CD4-positive, CD25-positive, alpha-beta regulatory T cell (primary cell): ENCODE measurements around the gene PNKP. TPM values are rescaled to one million over a fixed set of nuclear protein-coding genes. Genes with fewer than 3 reads are reported as not detected.

ENCODE experiments used
- ATAC-seq, 2 donors: fragments of 150-1000 bp; cut with Tn5 transposase; one replicate each; pipeline ENCODE4 v1.10.0; 2021; ENCODE audit warnings: low read depth in 2 of 2, moderate number of reproducible peaks in 2 of 2, moderate library complexity in 1 of 2
- DNase-seq, 3 donors: peaks; one replicate each; pipeline versions ENCODE4 v3.0.0 to v3.0.0-alpha.2; 2012 to 2022; ENCODE audit warnings: mixed read lengths in 1 of 3
- H3K27ac ChIP-seq: one replicate; pipeline ENCODE4 v1.7.0; 2013; ENCODE audit warnings: mild to moderate bottlenecking, low read length; ENCODE audit not compliant: insufficient read depth, poor library complexity, severe bottlenecking
- H3K27me3 ChIP-seq: one replicate; pipeline ENCODE4 v1.7.0; 2013; ENCODE audit warnings: low read length; ENCODE audit not compliant: control insufficient read depth, insufficient read depth
- H3K36me3 ChIP-seq: one replicate; pipeline ENCODE4 v1.7.0; 2013; ENCODE audit warnings: mild to moderate bottlenecking, low read length, moderate library complexity; ENCODE audit not compliant: control insufficient read depth, insufficient read depth
- H3K4me1 ChIP-seq: 2 replicates; pipeline ENCODE4 v1.7.0; 2013; ENCODE audit warnings: mild to moderate bottlenecking, low read length; ENCODE audit not compliant: insufficient read depth, control insufficient read depth, poor library complexity, severe bottlenecking
- H3K4me3 ChIP-seq: one replicate; pipeline ENCODE4 v1.7.0; 2013; ENCODE audit warnings: low read depth, mild to moderate bottlenecking, low read length, moderate library complexity
- H3K9me3 ChIP-seq, 2 experiments: 1 replicate in 1 of 2; 2 replicates in 1 of 2; pipeline ENCODE4 v1.7.0; 2013; ENCODE audit warnings: low read length in 2 of 2, mild to moderate bottlenecking in 1 of 2, moderate library complexity in 1 of 2; ENCODE audit not compliant: control insufficient read depth in 2 of 2
- H3K27ac Mint-ChIP-seq, 3 donors: one replicate each; pipeline ENCODE4 v1.8.0; 2020 to 2022; ENCODE audit warnings: mild to moderate bottlenecking in 3 of 3, mixed read lengths in 3 of 3, moderate library complexity in 2 of 3
- H3K27me3 Mint-ChIP-seq: one replicate; pipeline ENCODE4 v1.8.0; 2022; ENCODE audit warnings: mild to moderate bottlenecking, mixed read lengths
- H3K36me3 Mint-ChIP-seq: one replicate; pipeline ENCODE4 v1.8.0; 2020; ENCODE audit warnings: mixed read lengths
- H3K4me1 Mint-ChIP-seq, 4 donors: one replicate each; pipeline ENCODE4 v1.8.0; 2020 to 2022; ENCODE audit warnings: mixed read lengths in 4 of 4, mild to moderate bottlenecking in 1 of 4
- H3K4me3 Mint-ChIP-seq, 4 donors: one replicate each; pipeline ENCODE4 v1.8.0; 2020 to 2022; ENCODE audit warnings: mild to moderate bottlenecking in 4 of 4, mixed read lengths in 4 of 4, moderate library complexity in 3 of 4
- H3K9me3 Mint-ChIP-seq, 7 donors: one replicate each; pipeline ENCODE4 v1.8.0; 2020 to 2022; ENCODE audit warnings: mixed read lengths in 7 of 7, mild to moderate bottlenecking in 3 of 7, moderate library complexity in 2 of 7
- polyA plus RNA-seq, 4 donors: library from polyadenylated mRNA; unstranded; fragments of 300-500 nt; fragmentation: Illumina TruSeq; gene quantifications; one replicate each; pipeline ENCODE4 v1.2.3, GENCODE V29; 2021
- total RNA-seq: library from RNA; stranded (reverse); gene quantifications from one replicate; pipeline ENCODE4 v1.2.3, GENCODE V29; 2022

Gene PNKP
- total and polyA plus RNA-seq, 5 donors from 2014 or later = 26.2 to 149 (median 28.4) TPM

DNA sequence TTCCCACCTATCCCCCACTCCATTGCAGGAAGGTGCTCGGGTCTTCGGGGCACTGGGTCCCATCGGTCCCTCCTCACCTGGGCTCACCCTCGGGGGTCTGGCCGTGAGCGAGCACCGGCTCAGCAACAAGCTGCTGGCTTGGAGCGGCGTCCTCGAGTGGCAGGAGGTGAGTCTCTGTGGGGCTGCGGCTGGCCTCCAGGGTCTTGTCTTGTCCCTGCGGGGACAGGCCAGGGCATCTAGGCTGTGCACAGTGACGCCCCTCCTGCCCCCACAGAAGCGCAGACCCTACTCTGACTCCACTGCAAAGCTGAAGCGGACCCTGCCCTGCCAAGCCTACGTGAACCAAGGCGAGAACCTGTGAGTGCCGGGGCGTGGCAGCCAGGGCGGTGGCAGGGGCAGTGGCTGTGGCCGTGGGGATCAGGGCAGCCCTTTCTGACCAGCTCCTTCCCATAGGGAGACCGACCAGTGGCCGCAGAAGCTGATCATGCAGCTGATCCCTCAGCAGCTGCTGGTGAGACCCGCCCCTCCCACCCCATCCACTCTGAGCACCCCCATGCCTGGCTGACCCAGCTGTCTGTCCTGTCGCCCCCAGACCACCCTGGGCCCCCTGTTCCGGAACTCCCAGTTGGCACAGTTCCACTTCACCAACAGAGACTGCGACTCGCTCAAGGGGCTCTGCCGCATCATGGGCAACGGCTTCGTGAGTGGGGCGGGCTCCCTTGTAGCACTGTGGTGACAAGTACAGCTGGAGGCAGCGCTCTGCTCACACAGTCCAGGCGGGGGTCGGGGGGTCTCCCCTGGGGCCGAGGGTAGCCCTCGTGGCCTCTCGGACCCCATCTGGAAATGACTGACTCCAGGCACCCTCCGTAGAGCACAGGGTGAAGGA, 12.8 kb downstream of the PNKP start:
- Histone ChIP-seq H3K4me1 (peaks cover 21% of the 10 kb centered on the region), H3K27me3 (peaks cover 2% of the 10 kb centered on the region), H3K36me3 (peaks cover 7% of the 10 kb centered on the region), H3K27ac (no peak overlapping the region), H3K9me3 (no peaks in the 10 kb centered on the region), H3K4me3 (no peak overlapping the region)
- Mint-ChIP-seq H3K4me3 (no peak overlapping the region), H3K4me1 (peaks cover 7 to 28% (median 21%) of the 10 kb centered on the region in 4 donors), H3K27ac (peak overlapping the region in 1 of 3 donors; percentile 42), H3K27me3 (no peaks in the 10 kb centered on the region), H3K9me3 (no peaks in the 10 kb centered on the region), H3K36me3 (no peaks in the 10 kb centered on the region)
- DNase-seq = no peak
- ATAC-seq = no peak

DNA sequence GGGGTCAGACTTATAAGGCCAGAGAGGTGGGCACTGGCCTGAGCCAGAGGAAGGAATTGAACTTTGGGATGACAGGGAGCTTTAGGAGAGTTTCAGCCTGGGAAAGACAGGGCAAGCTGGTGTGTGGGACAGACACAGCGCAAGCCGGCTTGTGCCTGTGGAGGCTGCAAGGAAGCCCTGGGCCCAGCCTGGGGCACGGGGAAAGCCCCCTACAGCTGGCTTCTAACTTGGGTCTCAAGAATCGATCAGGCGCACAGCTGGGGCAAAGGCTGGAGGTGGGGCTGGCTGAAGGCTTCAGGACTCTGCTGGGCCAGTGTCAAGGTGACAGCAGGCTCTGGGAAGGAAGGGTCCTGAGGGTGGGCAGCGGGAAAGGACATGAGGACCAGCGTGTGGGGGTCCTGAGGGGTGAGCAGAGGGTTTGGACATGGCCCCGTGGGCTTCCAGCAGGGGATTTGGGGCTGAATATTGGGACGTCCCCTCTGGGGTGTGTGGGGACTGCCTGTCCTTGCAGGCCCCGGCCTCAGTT, 13.5 kb downstream of the PNKP start:
- Mint-ChIP-seq H3K27me3 (no peaks in the 10 kb centered on the region), H3K4me1 (peaks cover 7 to 32% (median 26%) of the 10 kb centered on the region in 4 donors), H3K27ac (peak overlapping the region in 2 of 3 donors; percentile 54 to 69), H3K36me3 (no peaks in the 10 kb centered on the region), H3K4me3 (peak overlapping the region in 2 of 4 donors; percentile 48 to 54), H3K9me3 (peaks cover 0 to 2% (median 0%) of the 10 kb centered on the region in 7 donors)
- ATAC-seq = no peak
- H3K4me1 ChIP-seq = peaks cover 21% of the 10 kb centered on the region
- peaks cover 2% of the 10 kb centered on the region for H3K27me3 ChIP-seq
- H3K9me3 ChIP-seq = no peaks in the 10 kb centered on the region
- H3K27ac ChIP-seq = no peak overlapping the region
- peaks cover 5% of the 10 kb centered on the region for H3K36me3 ChIP-seq
- no peak for DNase-seq
- peak overlapping the region; percentile 13 for H3K4me3 ChIP-seq

- no peaks in the 10 kb centered on the region for H3K36me3 Mint-ChIP-seq
- peaks cover 7 to 42% (median 35%) of the 10 kb centered on the region in 4 donors for H3K4me1 Mint-ChIP-seq
- Histone ChIP-seq H3K27me3 (peaks cover 2% of the 10 kb centered on the region), H3K4me1 (peaks cover 21% of the 10 kb centered on the region), H3K27ac (no peak overlapping the region), H3K4me3 (peak overlapping the region; percentile 52), H3K36me3 (peaks cover 2% of the 10 kb centered on the region), H3K9me3 (no peaks in the 10 kb centered on the region)
- peak overlapping the region; percentile 82 to 92 (median 92) for H3K27ac Mint-ChIP-seq
- ATAC-seq (no peak), DNase-seq (no peak)
- peaks cover 0 to 2% (median 0%) of the 10 kb centered on the region in 7 donors for H3K9me3 Mint-ChIP-seq
- H3K4me3 Mint-ChIP-seq = peak overlapping the region; percentile 86 to 94 (median 90)
- no peaks in the 10 kb centered on the region for H3K27me3 Mint-ChIP-seq
Observed at GRCh38 chr19:49852631-49853126, 14.7 kb downstream of the PNKP start.

DNA sequence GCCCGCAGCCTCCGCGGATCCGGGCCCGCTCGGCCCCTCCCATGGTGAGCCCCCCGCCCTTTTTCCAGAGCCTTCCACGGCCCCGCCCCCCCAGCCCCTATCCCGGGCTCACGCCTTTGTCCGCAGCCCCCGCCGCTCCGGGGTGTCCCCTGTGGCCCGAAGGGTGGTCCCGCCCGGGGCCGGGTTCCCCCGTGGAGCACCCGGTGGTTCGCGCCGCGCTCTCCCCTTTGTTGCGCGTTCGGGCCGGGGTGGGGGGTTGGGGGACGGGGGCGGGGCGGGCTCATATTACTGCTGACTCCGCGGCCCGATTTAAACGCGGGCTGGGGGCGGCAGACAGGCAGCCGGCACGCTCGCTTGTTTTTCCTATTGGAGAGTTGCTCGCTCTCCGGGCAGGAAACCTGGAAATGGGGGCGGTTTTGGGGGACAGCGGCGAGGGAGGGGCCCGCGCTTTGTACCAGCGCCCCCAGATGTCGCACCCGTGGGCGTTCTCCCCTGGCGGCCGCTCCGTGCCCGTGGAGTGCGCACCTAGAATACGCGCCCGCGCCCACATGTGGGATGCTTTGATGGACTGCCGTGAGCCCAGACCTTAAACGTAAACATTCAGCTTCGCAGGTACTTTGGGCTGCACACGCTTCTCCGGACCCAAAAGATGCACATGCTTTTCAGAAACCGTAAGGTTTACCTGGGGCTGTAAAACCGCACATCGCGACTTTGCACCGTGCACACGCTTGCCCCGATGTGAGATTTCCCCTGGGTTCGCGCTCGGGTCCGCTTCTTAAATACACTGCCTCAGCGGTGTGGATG, 15.7 kb downstream of the PNKP start:
- Mint-ChIP-seq H3K9me3 (peaks cover 0 to 2% (median 0%) of the 10 kb centered on the region in 7 donors), H3K27ac (peak overlapping the region in 2 of 3 donors; percentile 92), H3K27me3 (no peaks in the 10 kb centered on the region), H3K4me1 (peaks cover 7 to 42% (median 36%) of the 10 kb centered on the region in 4 donors), H3K36me3 (no peaks in the 10 kb centered on the region), H3K4me3 (peak overlapping the region; percentile 86 to 94 (median 90))
- H3K27ac ChIP-seq = peak overlapping the region; percentile 27
- no peak for ATAC-seq
- H3K9me3 ChIP-seq = no peaks in the 10 kb centered on the region
- H3K4me1 ChIP-seq = peaks cover 21% of the 10 kb centered on the region
- H3K36me3 ChIP-seq = no peaks in the 10 kb centered on the region
- peak in 2 of 3 donors; percentile 27 to 35 for DNase-seq
- H3K4me3 ChIP-seq = peak overlapping the region; percentile 52
- peaks cover 2% of the 10 kb centered on the region for H3K27me3 ChIP-seq

DNA sequence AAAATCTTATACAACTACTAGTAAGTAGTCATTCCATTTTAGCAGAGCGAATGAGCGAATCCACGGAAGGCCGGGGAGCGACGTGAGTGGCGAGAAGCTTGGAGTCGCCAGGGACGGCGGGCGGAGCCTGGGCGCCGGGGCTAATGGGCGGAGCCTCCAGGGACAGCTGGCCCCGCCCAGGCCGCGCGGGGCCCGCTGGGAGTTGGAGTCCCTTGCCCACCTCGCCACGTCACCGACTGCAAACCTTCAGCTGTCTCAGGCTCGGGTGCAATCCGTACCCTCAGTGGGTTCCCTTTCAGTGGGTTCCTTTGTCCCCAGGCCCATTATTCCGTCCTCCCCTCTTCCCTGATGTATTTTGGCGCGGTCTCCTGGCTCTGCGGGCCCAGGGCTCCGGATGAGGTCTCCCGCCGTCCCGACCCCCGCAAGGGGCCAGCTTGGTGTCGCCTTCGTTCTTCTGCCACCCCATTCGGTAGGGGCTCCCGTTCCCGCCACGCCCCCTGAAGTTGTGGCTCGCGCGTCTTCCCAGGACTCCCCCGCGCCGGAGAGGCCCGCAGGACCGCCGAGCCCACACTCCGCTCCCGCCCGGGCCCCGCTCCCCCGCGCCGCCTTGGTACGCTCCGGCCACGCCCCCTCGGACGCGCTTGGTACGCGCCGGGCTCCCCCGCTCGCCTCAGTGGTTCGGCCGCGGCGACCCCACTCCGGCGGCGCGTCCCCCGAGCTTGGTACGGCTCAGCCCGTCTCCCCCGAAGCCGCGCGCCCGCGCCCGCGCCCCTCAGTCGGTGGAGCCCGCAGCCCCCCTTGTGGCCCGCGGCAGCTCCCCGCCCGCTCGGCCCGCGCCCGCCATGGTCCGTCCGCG, 16.7 kb downstream of the PNKP start, which contains the start of gene PTOV1:
Gene PTOV1, plus strand, starts transcription at position 673 of the 856 bp plus-strand sequence.
- Mint-ChIP-seq H3K36me3 (no peaks in the 10 kb centered on the region), H3K9me3 (peaks cover 0 to 2% (median 0%) of the 10 kb centered on the region in 7 donors), H3K27me3 (no peaks in the 10 kb centered on the region), H3K4me3 (peak within 1 kb of the TSS; percentile 93 to 96 (median 94)), H3K4me1 (peaks cover 7 to 42% (median 36%) of the 10 kb centered on the region in 4 donors), H3K27ac (peak within 1 kb of the TSS; percentile 92 to 98 (median 96))
- DNase-seq (peak; percentile 82 to 92 (median 87)), ATAC-seq (peak; percentile 90)
- H3K4me3 ChIP-seq = peak within 1 kb of the TSS; percentile 72
- H3K36me3 ChIP-seq = no peaks in the 10 kb centered on the region
- H3K9me3 ChIP-seq = no peaks in the 10 kb centered on the region
- H3K27ac ChIP-seq = peak within 1 kb of the TSS; percentile 94
- peaks cover 21% of the 10 kb centered on the region for H3K4me1 ChIP-seq
- peaks cover 2% of the 10 kb centered on the region for H3K27me3 ChIP-seq

DNA sequence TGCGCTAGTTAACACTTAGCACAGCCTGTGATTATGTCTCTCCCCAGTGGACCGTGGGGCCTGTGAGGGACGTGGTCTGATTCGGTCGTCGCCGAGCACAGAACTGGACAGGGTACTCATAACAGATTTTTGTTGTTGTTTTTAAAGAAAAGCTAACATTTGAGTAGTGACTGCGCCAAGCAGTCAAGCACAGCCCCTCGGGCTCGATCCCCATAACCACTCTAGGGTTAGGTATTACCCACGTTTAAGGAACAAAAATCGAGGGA, 17.2 kb downstream of the PNKP start:
- Histone ChIP-seq H3K36me3 (no peaks in the 10 kb centered on the region), H3K9me3 (no peaks in the 10 kb centered on the region), H3K27me3 (peaks cover 2% of the 10 kb centered on the region), H3K4me3 (peak overlapping the region; percentile 72), H3K27ac (peak overlapping the region; percentile 94), H3K4me1 (peaks cover 21% of the 10 kb centered on the region)
- peaks cover 7 to 40% (median 36%) of the 10 kb centered on the region in 4 donors for H3K4me1 Mint-ChIP-seq
- no peaks in the 10 kb centered on the region for H3K36me3 Mint-ChIP-seq
- no peaks in the 10 kb centered on the region for H3K27me3 Mint-ChIP-seq
- peak overlapping the region; percentile 88 to 96 (median 94) for H3K4me3 Mint-ChIP-seq
- H3K27ac Mint-ChIP-seq = peak overlapping the region in 2 of 3 donors; percentile 96 to 98
- peaks cover 0 to 2% (median 0%) of the 10 kb centered on the region in 7 donors for H3K9me3 Mint-ChIP-seq
- DNase-seq (no peak), ATAC-seq (no peak)
